Left renal pelvis (tissue), 4 donors: Measurements from ENCODE around the gene DLST. TPM values are rescaled to one million over a fixed set of nuclear protein-coding genes. Genes with fewer than 3 reads are reported as not detected.

ENCODE experiments used
- DNase-seq, 4 donors: peaks; one replicate each; pipeline ENCODE4 v3.0.0-alpha.2; 2013; ENCODE audit warnings: low read depth in 4 of 4, low spot score in 3 of 4
- polyA plus RNA-seq, 4 donors: library from polyadenylated mRNA; unstranded; fragments of 120-200 nt; gene quantifications; one replicate each; pipeline ENCODE4 v1.2.1, GENCODE V29; 2013; ENCODE audit not compliant: insufficient read length in 4 of 4

The DLST gene
- polyA plus RNA-seq, 4 donors = 74.3 to 122 (median 113) TPM

DNA sequence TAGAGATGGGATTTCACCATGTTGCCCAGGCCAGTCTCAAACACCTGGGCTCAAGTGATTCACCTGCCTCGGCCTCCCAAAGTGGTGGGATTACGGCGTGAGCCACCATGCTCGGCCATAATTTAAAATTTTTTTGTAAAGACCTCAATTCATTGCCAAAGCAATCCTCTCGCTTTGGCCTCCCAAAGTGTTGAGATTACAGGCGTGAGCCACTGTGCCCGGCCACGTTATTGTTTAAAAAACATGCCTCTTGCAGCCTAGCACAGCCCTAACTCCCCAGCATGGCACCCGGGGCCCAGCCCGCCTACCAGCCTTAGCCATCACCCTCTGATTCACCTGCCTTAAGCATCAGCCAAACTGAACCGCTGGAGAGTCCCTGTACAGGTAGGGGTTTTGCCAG is 54.4 kb downstream of the DLST start:
- DNase-seq = no peak

DNA sequence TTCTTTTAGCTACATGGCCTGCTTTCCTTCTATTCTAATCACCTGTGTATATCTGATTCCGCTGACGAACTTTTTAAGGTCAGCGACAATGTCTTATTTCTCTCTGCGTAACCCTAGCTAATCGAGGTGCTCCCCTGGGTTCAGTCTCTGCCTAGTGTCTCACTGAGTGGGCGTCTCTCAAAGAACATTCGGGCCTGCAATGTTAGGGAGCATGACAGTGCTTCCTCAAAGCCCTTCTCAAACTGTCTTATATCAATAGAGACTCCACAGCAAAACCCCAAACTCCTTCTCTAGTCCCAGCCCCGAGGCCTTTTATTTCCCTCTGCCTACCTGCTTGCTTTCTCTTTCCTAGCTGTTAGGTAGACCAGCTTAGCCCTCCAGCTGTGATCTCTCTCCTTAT is 55.0 kb downstream of the DLST start:
- no peak for DNase-seq

- no peak for DNase-seq
These were observed 55.5 kb downstream of the DLST start for GRCh38 chr14:74937171-74937570.

GRCh38 chr14:74938531-74939495 is 57.1 kb downstream of the DLST start:
- no peak for DNase-seq

DNA sequence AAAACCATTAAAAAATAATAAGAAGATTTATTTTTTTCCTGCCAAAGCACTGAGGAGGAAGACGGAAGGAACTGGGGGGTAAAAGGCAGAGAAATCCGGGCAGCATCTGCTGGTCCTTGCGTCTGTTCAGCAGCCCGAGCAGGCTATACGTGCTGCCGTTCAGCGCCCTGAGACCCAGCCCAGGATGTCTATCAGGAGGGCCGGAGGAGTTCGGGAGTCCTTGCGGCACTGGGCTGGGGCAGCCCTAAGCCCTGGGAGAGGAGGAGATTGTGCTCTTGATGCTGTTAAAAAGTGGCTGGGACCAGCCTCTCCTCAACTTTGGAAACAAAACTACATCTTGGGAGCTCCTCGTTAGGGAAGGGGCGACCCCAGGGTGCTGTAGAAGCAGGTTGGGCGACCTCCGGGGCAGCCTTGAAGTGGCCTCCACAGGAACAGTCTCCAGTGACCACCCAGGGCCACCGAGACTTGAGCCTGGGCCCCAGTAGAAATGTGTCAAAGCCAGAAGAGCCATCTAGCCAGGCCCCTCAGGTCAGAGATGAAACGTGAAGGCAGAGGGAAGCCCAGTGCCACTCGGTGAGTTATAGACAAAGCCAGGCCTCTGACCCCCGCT is 59.3 kb downstream of the DLST start:
- DNase-seq = no peak

DNA sequence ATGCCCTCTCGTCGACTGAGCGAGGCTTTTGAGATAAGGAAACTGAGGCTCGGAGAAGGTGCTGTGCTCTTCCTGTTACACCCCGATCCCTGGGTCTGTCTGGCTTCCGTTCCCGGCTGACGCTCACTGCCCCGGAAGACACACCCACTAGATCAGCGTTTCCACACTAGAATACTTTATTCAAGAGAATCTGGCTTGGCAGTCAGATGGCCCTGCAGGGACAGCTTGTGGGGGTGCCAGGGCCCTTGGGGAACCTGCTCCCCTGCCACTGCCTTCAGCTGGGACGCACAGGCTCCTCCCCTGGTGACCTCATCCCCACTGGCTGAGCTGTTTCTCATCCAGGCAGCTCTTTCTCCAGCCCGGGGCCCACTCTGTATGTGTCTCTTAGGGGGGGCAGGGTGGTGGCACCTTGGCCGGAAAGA is 60.0 kb downstream of the DLST start:
- no peak for DNase-seq

DNA sequence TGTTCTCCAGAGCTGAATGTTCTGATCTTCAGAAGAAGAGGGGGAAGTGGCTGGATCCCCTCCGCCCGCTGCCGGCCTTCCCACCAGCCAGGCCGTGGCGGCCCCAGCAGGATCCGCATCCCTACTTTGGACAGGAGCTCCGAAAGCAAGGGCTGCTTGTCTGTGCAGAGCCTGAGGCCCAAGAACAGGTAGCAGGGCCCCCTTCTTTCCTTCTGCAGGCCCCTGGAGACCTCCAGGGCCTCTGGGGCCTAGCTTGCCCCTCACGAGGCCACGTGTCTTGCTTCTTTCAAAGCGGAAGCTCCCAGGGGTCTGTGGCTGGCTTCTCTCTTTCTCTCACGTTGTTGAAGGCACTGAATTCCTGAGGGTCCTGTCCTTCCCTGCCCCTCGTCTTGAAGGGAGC is 60.5 kb downstream of the DLST start:
- no peak for DNase-seq

DNA sequence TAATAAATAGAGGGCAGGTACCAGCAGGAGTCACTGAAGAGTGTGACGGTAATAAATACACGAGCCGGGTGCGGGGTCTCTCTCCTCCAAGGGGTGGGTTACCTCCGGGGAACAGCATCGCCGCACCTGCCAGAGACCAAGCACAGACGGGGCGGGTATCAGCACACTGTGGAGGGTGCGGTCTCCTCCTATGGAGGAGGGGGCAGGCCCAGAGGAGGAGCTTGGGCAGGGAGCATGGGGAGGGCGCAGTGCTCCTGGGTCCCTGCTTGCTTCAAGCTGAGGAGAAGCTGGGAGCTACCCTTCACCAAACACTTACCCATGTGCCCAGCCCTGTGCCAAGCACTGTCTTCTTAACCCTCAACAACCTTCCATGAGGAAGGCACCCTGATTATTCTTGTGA is 60.9 kb downstream of the DLST start:
- no peak for DNase-seq

- DNase-seq = no peak
These were observed 63.6 kb downstream of the DLST start for GRCh38 chr14:74945261-74945851.

DNA sequence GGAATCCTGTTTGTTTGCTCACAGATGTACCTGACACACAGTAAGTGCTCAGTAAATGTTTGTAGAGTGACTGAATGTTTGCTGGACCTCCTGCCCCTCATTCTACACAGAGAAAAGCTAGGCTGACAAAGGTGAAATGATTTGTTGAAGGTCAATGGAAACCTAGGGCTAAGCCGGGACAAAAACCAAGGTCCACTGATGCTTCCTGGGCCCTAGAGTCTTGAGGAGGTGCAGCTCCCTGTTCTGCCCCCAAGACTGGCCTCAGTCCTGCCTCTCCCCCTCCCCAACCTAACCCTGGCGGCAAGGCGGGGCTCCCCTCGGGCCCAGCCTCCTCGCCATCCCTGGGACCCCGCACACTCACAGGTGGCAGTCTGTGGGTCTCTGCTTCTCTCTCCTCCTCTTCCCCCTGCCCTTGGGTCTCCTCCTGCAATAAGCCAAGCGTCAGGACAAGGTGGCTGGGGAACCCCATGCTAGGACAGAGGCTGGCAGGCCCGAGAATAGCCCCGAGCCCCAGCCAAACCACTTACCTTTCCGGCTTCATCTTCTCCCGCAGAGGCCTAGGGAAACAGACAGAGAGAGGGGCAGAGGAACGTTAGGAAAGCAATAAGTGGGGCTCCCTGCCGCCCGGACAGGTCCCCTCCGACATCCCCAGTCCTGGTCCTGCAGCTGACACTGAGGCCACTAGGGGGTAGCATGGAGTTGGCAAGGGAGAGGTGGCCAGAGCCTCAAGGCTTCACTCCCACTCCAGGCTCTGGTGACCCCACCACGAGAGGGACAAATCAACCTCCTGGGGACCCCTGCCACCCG is 64.3 kb downstream of the DLST start:
- DNase-seq = no peak

GRCh38 chr14:74946659-74947281 is 65.1 kb downstream of the DLST start:
- DNase-seq = no peak

DNA sequence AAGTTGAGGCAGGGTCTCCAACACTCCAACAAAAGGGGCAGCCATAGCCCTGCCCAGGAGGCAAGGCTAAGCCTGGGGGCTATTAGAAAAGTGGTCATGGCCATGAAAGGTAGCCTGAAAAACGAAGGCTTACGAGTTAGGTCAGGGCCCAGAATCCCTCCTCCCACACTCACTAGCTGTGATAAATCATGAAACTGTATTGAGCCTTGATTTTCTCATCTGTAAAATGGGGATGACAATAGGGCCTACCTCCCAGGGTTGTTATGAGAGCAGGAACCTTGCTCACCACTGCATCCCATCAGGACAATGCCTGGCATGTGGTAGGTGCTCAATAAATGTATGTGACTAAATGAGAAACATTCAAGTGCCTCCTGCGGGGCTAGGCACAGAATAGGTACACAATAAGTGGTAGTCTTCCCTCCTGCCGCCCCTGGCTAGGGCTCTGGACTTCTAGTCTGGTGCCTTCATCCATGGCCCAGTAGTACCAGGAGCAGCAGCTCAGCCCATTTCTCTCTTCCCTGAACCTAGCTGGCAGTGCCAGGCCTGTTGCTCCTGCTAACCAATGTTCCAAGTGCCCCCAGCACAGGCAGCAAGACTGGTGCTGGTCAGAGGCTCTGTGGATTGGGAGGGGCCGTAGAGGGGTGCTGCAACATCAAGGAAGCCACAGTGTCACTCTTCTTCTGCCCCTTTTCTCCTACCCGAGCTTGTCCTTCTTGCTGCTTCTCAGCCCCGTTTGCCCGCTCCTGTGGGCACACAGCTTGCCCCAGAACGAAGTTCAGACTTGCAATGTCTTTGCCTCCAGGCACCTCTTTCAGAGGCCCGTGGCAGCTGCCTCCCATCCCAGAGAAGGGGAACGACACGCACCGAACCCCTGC is 65.9 kb downstream of the DLST start:
- no peak for DNase-seq

- DNase-seq = no peak
These were observed 66.8 kb downstream of the DLST start for GRCh38 chr14:74948228-74949175.

DNA sequence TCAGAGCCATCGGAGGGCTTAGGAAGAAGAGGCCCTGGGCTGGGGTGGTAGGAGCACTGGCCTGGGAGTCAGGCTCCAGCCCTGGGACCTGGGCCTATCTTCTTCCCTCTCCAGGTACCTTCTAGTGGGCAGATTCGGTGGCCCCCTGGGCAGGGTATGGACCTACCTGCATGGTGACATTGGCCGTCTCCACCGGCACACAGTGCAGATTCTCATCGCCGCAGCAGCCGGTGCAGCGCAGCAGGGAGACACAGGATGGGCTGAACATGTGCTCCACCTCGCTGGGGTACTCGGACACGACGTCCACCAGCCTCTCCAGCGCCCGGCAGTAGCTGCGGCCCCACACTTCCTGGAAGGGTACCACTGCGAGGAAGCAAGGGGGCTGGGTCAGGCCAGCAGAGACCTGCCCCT is 67.5 kb downstream of the DLST start:
- no peak for DNase-seq

DNA sequence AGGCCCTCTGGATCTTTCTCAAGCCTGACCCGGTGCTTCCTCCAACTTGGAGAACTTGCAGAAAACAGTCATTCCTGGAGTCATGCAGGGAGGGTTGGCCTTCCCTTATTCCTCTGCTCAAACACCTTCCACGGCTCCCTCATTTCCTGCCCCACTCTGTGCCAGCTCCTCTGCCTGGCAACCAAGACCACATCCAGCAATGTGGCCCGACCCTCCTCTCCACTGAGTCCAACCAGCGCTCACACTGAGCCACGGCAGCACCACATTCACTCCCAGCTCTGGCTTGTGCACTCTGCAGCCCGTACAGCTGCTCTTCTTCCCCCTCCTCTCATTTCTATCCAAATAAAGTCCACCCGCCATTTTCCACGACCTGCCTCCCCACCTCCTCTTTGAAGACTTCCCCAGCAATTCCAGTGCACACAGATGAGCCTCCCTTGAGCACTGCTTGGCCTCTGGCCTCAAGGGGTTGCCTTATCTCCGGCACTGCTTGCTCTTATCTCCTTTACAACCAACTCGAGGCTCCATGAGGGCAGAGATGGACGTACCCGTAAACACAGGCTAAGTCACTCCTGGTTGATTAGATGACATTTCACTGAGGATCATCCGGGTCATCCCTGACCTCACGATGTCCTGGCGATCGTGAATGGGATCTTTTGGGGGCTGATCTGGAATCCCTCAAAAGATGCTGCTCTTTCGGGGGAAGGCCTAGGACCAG is 68.3 kb downstream of the DLST start:
- DNase-seq = no peak

DNA sequence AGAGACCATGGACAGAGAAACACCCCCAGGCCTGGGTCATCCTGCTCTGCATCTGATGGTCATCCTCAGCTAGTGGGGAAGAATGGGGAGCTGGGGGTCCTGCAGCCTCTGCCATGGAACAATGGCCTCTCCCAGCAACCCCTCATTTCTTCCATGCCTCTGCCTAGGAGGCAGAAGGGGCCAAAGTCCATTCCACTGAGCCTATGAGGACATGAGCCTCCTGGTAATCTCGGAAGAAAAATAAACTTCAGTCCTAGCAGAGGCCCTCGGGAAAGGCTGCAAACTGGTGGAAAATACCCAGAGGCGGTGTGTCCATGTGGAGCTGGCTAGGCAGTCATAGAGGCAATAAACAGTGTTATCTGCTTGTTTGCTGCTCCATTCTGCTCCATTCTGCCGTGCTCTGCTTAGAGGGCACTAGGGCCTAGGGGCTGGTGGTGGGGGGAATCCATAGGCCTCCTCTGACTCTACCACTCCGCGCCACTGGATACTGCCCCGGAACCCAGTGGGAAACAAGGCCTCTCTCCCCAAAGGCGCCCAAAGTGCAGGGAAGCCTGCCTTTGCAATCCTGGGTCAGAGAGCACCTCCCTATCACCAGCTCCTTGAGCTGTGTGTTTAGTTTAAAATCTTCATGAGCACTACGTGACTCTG is 69.2 kb downstream of the DLST start:
- DNase-seq = no peak
